GM19372 (cell line): ENCODE data around the gene TLR7.

Experiments
- ATAC-seq: cut with Tn5 transposase; IDR thresholded peaks from one replicate; pipeline ENCODE4 v1.9.1; 2021; ENCODE audit warnings: mild to moderate bottlenecking, low read depth, moderate library complexity; ENCODE audit not compliant: unreplicated experiment

The TLR7 gene

GRCh38 chrX:12887767-12888166 lies 20.9 kb downstream of the TLR7 start:
- ATAC-seq: no peak

GRCh38 chrX:12890467-12890866 lies 23.6 kb downstream of the TLR7 start:
- peak; percentile 46 for ATAC-seq

GRCh38 chrX:12891171-12891570 lies 24.3 kb downstream of the TLR7 start:
- no peak for ATAC-seq

GRCh38 chrX:12891915-12892506 lies 25.1 kb downstream of the TLR7 start:
- ATAC-seq: peak; percentile 66

GRCh38 chrX:12892716-12893115 lies 25.8 kb downstream of the TLR7 start:
- no peak for ATAC-seq

GRCh38 chrX:12894074-12895030 lies 27.5 kb downstream of the TLR7 start:
- no peak for ATAC-seq

- ATAC-seq: no peak
Observed at GRCh38 chrX:12895866-12896265, 29.0 kb downstream of the TLR7 start.

- no peak for ATAC-seq
Observed at GRCh38 chrX:12896935-12897334, 30.1 kb downstream of the TLR7 start.

GRCh38 chrX:12898073-12898472 lies 31.2 kb downstream of the TLR7 start:
- no peak for ATAC-seq

GRCh38 chrX:12899506-12899905 lies 32.6 kb downstream of the TLR7 start:
- no peak for ATAC-seq

- ATAC-seq: no peak
Observed at GRCh38 chrX:12901486-12901885, 34.6 kb downstream of the TLR7 start.

GRCh38 chrX:12903646-12904045 lies 36.8 kb downstream of the TLR7 start:
- no peak for ATAC-seq

- ATAC-seq: no peak
Observed at GRCh38 chrX:12906046-12906761, 39.3 kb downstream of the TLR7 start, which contains the start of gene TLR8. Gene TLR8 (plus strand): TSS chrX:12906620. CDS start chrX:12906707, 87 bp downstream.

- ATAC-seq: no peak
Observed at GRCh38 chrX:12910423-12911121, 43.7 kb downstream of the TLR7 start.

GRCh38 chrX:12911122-12911470 lies 44.2 kb downstream of the TLR7 start:
- ATAC-seq: no peak

- ATAC-seq: no peak
Observed at GRCh38 chrX:12912791-12913482, 46.1 kb downstream of the TLR7 start.

- no peak for ATAC-seq
Observed at GRCh38 chrX:12917753-12918152, 50.9 kb downstream of the TLR7 start.

- no peak for ATAC-seq
Observed at GRCh38 chrX:12919051-12919450, 52.2 kb downstream of the TLR7 start.

- ATAC-seq: no peak
Observed at GRCh38 chrX:12919620-12920019, 52.7 kb downstream of the TLR7 start.

GRCh38 chrX:12920990-12921389 lies 54.1 kb downstream of the TLR7 start:
- ATAC-seq: no peak
